Keratinocyte (primary cell): ENCODE results near the gene PHLPP2.

ENCODE experiments used
- CTCF ChIP-seq, 3 experiments: IDR thresholded peaks in 1 of 3; conservative IDR thresholded peaks in 1 of 3; optimal IDR thresholded peaks in 1 of 3; 2 replicates in 2 of 3; 3 replicates in 1 of 3; pipeline versions ENCODE3 to v1.5.1; 2011; ENCODE audit warnings: low read length in 3 of 3, mild to moderate bottlenecking in 3 of 3, moderate library complexity in 2 of 3, control low read depth in 1 of 3, inconsistent platforms in 1 of 3; ENCODE audit not compliant: insufficient read depth in 2 of 3; ENCODE audit errors: extremely low read depth in 1 of 3
- EZH2 ChIP-seq: IDR thresholded peaks from one replicate; pipeline ENCODE4 v1.6.1; 2012; ENCODE audit warnings: inconsistent platforms, mild to moderate bottlenecking, low read length, moderate library complexity

- TF ChIP-seq EZH2 (no peak), CTCF (optimal IDR thresholded peaks at IDR 0.05 in 1 of 3, IDR thresholded peaks at IDR 0.05 in 1 of 3, conservative IDR thresholded peaks at IDR 0.05 in 1 of 3; ENCODE audit: extremely low read depth in 1 of 3, insufficient read depth in 2 of 3, low read length in 3 of 3) (no peak)
Observed at GRCh38 chr16:71622088-71622487, 102.4 kb downstream of the PHLPP2 start.
